OCI-LY1 (cell line): ENCODE measurements around the gene TRNAU1AP.
"Not testable (repeated sequence)": the region's sequence is repeated elsewhere in the genome, so short reads cannot be mapped to it uniquely, and the experiment has no call there.

Source experiments
- H2AFZ ChIP-seq: fragments of 200-600 bp; sonication (generic), shearing (Covaris generic); 2 replicates; pipeline ENCODE4 v1.6.0; 2014; ENCODE audit warnings: antibody characterized with exemption, mild to moderate bottlenecking, low read length
- H3F3A ChIP-seq: fragments of 200-600 bp; sonication (generic), shearing (Covaris generic); 2 replicates; pipeline ENCODE4 v1.6.0; 2014; ENCODE audit warnings: mild to moderate bottlenecking, antibody characterized with exemption, low read length, moderate library complexity; ENCODE audit not compliant: insufficient read depth
- H3K27ac ChIP-seq: fragments of 200-600 bp; sonication (generic); 2 replicates; pipeline ENCODE4 v1.5.1; 2014; ENCODE audit warnings: low read length, mixed run types, mild to moderate bottlenecking, low read depth; ENCODE audit not compliant: poor library complexity, severe bottlenecking
- H3K27me3 ChIP-seq: fragments of 200-600 bp; sonication (generic); 2 replicates; pipeline ENCODE4 v1.6.0; 2014; ENCODE audit warnings: antibody characterized with exemption, mild to moderate bottlenecking, low read length, moderate library complexity; ENCODE audit not compliant: insufficient read depth
- H3K36me3 ChIP-seq: fragments of 200-600 bp; sonication (generic); 2 replicates; pipeline ENCODE4 v1.6.1; 2014; ENCODE audit warnings: mild to moderate bottlenecking, antibody characterized with exemption, low read length, moderate library complexity, mixed read lengths; ENCODE audit not compliant: insufficient read depth
- H3K4me1 ChIP-seq: fragments of 200-600 bp; sonication (generic); 2 replicates; pipeline ENCODE4 v1.5.1; 2014; ENCODE audit warnings: mild to moderate bottlenecking, low read length, moderate library complexity; ENCODE audit not compliant: insufficient read depth, severe bottlenecking
- H3K4me2 ChIP-seq: fragments of 200-600 bp; sonication (generic), shearing (Covaris generic); 2 replicates; pipeline ENCODE4 v1.6.1; 2014; ENCODE audit warnings: low read length
- H3K4me3 ChIP-seq: fragments of 200-600 bp; sonication (generic); 2 replicates; pipeline ENCODE4 v1.5.1; 2014; ENCODE audit warnings: low read length, low read depth, mild to moderate bottlenecking, mixed read lengths; ENCODE audit not compliant: poor library complexity, severe bottlenecking
- H3K79me2 ChIP-seq: fragments of 200-600 bp; shearing (Covaris generic); 2 replicates; pipeline ENCODE4 v1.6.1; 2016; ENCODE audit warnings: mixed run types, low read length, mixed read lengths; ENCODE audit not compliant: insufficient read depth
- H3K9ac ChIP-seq: fragments of 200-600 bp; sonication (generic), shearing (Covaris generic); 2 replicates; pipeline ENCODE4 v1.6.1; 2014; ENCODE audit warnings: mild to moderate bottlenecking, low read length, mixed read lengths
- H3K9me2 ChIP-seq: fragments of 200-600 bp; sonication (generic), shearing (Covaris generic); 2 replicates; pipeline ENCODE4 v1.6.1; 2014; ENCODE audit warnings: low read depth, mild to moderate bottlenecking, low read length, mixed read lengths
- H3K9me3 ChIP-seq: fragments of 200-600 bp; shearing (Covaris generic); 2 replicates; pipeline ENCODE4 v1.6.1; 2014; ENCODE audit warnings: low read length, mixed read lengths
- H4K20me1 ChIP-seq: fragments of 200-600 bp; sonication (generic), shearing (Covaris generic); 2 replicates; pipeline ENCODE4 v1.6.0; 2016; ENCODE audit warnings: mild to moderate bottlenecking, low read length; ENCODE audit not compliant: insufficient read depth
- CTCF ChIP-seq: fragments of 200-600 bp; sonication (generic), shearing (Covaris generic); IDR thresholded peaks from 2 replicates; pipeline ENCODE4 v1.5.1; 2017; ENCODE audit warnings: mild to moderate bottlenecking, antibody characterized with exemption, low read length, moderate library complexity, mixed read lengths
- EZH2 ChIP-seq: fragments of 200-600 bp; sonication (generic), shearing (Covaris generic); IDR thresholded peaks from 2 replicates; pipeline ENCODE4 v1.8.0; 2017; ENCODE audit warnings: borderline replicate concordance, mixed run types, mild to moderate bottlenecking, antibody characterized with exemption, low read length, moderate library complexity, mixed read lengths

The TRNAU1AP gene

GRCh38 chr1:28537457-28538199 is 15.3 kb upstream of the TRNAU1AP start:
- Histone ChIP-seq H3K4me2 (no peak overlapping the region), H3K9me3 (no peaks in the 10 kb centered on the region), H3F3A (no peaks in the 10 kb centered on the region), H3K27me3 (no peaks in the 10 kb centered on the region), H3K4me3 (no peak overlapping the region), H3K9me2 (no peaks in the 10 kb centered on the region), H3K4me1 (no peaks in the 10 kb centered on the region), H3K27ac (no peak overlapping the region), H3K9ac (no peak overlapping the region), H4K20me1 (no peaks in the 10 kb centered on the region), H3K36me3 (peaks cover 58% of the 10 kb centered on the region), H2AFZ (no peak overlapping the region), H3K79me2 (no peaks in the 10 kb centered on the region)
- no peak for TF ChIP-seq EZH2
- TF ChIP-seq CTCF: no peak

- H3K4me1 ChIP-seq: no peaks in the 10 kb centered on the region
- no peaks in the 10 kb centered on the region for H3F3A ChIP-seq
- H4K20me1 ChIP-seq: no peaks in the 10 kb centered on the region
- no peaks in the 10 kb centered on the region for H3K9me3 ChIP-seq
- no peak overlapping the region for H3K4me2 ChIP-seq
- no peaks in the 10 kb centered on the region for H3K79me2 ChIP-seq
- peaks cover 57% of the 10 kb centered on the region for H3K36me3 ChIP-seq
- TF ChIP-seq CTCF: no peak
- TF ChIP-seq EZH2: no peak
- no peaks in the 10 kb centered on the region for H3K27me3 ChIP-seq
- H3K9ac ChIP-seq: no peak overlapping the region
- H2AFZ ChIP-seq: no peak overlapping the region
- H3K27ac ChIP-seq: no peak overlapping the region
- H3K4me3 ChIP-seq: no peak overlapping the region
- H3K9me2 ChIP-seq: no peaks in the 10 kb centered on the region
Measured at GRCh38 chr1:28538286-28538685, 14.6 kb upstream of the TRNAU1AP start.

GRCh38 chr1:28540651-28541050 is 12.2 kb upstream of the TRNAU1AP start:
- Histone ChIP-seq H4K20me1 (no peaks in the 10 kb centered on the region), H3K4me2 (no peak overlapping the region), H3K27ac (no peak overlapping the region), H3K36me3 (peaks cover 38% of the 10 kb centered on the region), H3K9ac (no peak overlapping the region), H3K4me3 (no peak overlapping the region), H3K27me3 (no peaks in the 10 kb centered on the region), H3F3A (no peaks in the 10 kb centered on the region), H3K9me2 (no peaks in the 10 kb centered on the region), H3K79me2 (no peaks in the 10 kb centered on the region), H3K9me3 (no peaks in the 10 kb centered on the region), H3K4me1 (peaks cover 7% of the 10 kb centered on the region), H2AFZ (no peak overlapping the region)
- TF ChIP-seq EZH2 (no peak), CTCF (peak; percentile 15; the same call in 1 of the 2 replicates)

- H3K27ac ChIP-seq, H3K4me3 ChIP-seq, H3K9me2 ChIP-seq, H3K79me2 ChIP-seq, H3F3A ChIP-seq, H3K4me2 ChIP-seq, H3K4me1 ChIP-seq, H3K9me3 ChIP-seq, H3K27me3 ChIP-seq, H4K20me1 ChIP-seq, H2AFZ ChIP-seq, H3K9ac ChIP-seq: not testable (repeated sequence)
- peaks cover 29% of the 10 kb centered on the region for H3K36me3 ChIP-seq
Measured at GRCh38 chr1:28541414-28542015, 11.4 kb upstream of the TRNAU1AP start.
